Ramos (cell line): ENCODE results near the gene TMPRSS4.

Experiments used
- in situ Hi-C: fragments of 300-500 bp; cut with MboI; formaldehyde crosslinking; loops from one replicate; pipeline ENCODE4 v1.14.3; 2022; ENCODE audit warnings: low sequenced_read_pairs; ENCODE audit not compliant: unreplicated experiment

Gene TMPRSS4

DNA sequence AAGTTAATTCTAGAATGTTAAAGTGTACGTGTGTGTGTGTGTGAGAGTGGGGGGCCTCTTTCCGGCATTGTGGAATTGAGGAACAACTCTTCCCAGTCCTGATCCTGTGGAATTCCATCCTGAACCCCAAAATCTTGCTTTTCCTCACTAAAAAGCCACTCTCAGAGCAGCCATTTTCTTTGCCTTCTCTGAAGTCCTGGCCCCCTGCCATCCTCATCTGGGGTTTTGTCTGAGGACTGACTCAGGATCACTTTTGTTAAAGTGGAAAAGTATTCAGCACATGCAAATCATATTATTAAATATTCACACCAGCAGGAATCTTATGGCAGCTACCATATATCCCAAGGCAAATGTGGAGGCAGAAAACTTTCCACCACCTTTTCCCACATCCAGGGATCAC lies 72.0 kb downstream of the TMPRSS4 start:
- in situ Hi-C loops, result no loop called here

DNA sequence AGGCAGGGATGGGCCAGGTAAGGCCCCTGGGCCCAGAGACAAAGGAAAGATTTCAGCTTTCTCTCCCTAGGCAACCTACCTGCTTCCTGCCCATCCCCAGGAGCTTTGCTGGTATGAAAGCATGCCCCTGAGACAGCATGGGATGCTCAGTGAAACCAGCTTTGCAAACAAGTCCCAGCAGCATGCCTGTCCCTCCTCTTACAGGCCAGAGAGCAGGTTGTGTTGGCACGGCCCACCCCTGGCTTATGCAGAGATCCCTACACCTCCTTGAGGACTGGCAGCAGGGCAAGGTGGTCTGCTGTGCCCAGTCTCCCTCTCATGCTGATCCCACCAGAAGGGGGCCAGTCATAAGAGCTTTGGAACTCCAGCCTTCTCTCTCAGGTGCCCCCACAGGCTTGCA lies 72.6 kb downstream of the TMPRSS4 start:
- in situ Hi-C loops, result no loop called here

DNA sequence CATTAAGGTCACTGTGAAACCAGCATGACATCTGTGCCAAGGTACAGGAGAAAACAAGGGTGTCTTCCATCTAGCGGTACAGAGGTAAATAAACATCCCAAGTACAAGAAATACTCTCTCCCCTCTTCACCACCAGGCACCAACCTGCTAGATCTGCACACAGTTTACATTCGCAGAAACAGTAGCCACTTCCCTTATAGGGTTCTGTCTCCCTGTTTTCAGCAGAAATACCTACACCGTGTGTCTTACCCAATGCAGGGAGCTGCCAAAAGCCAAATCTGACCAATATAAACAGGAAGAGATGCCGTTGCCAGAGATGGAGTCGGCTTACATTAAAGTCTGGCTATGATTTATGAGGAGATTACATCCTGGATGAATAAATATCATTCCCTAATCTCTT lies 74.6 kb downstream of the TMPRSS4 start:
- in situ Hi-C loops, result no loop called here

DNA sequence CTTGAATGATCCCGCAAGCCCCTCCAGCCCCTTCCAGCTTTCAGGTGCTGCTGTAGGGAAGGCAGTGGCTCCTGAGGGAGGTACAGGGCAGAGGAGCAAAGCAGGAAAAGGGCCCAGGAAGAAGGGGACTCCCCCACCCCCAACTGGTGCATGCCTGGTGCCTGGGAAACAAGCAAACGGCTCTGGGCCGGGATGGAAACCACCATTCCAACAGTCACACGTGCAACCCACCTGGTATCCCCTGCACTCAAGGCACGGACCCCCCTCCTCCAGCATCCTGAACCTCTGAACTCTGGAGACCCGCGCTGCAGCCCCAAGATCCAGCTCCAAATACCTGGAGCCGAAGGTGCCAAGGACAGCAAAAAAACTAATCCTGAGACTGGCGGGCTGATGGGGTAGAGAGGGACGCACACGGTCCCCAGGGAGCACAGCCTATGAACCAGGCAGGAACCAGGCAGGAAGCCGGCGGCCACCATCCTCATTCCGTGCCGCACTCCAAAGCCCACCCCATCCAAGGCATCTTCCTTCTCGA lies 75.2 kb downstream of the TMPRSS4 start:
- in situ Hi-C loops, result no loop called here

DNA sequence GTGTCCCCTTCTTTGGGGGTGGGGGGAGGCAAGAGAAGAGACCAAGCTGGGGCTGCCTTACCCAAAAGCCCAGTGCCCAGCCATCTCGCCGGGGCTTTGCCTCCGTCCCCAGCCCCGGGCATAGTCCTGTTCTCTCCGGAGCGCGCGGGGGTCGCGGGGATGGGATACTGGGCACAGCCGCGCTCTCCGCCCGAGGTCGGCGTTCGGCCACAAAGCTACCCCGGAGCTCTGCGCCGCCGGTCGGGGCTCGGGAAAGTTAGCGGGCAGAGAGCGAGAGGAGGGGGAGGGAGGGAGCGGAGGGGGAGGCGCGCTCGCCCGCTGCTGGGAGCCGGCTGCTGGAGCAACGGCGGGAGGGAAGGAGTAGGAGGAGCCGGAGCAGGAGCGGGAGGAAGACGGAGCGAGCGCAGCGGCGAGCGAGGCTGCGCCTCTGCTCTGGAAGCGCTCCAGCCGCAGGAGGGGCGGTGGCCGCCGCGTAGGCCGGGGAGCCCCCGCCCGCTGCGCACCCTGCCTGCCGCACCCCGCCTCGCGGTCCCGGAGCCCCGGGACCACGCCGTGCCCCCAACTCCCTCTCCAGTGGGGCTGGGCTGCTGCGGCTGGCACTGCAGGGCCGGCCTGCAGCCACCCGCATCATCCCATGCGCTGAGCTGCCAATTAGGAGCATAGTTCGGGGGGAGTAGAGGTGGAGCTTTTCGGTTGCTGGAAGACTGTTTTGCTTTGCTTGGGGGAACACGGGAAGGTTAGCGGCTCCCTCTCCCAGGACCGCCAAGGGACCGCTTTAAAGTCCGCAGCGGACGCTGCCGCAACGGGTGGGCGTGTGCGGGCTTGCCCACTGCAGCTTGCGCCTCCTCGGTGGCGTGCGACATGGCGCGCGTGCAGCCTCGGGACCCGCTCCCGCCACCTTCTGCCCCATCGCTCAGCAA lies 75.9 kb downstream of the TMPRSS4 start, which contains the start of gene SCN4B:
TSS of gene SCN4B (minus strand) at position 272 of the 920 bp plus-strand sequence. CDS start at position 122, 150 bp downstream.
- in situ Hi-C loops, result no loop called here

DNA sequence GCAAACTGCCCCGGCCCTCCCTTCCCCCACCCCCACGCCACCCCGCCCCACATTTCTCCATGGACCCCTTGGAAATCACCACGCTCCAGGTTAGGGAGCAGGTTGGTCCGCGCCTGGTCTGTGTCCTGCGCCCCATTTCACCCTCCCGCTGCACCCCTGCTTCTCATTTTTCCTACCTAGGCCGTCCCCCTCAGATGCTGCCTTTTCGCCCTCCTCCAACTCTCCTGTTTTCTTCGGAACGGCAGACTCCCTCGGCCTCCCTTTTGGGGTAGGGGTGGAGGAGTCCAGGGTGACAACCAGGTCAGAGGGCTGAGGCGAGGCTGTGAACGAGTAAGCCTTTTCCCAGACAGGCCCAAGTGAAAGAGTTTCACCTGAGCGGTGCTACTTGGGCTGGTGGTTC lies 76.6 kb downstream of the TMPRSS4 start:
- in situ Hi-C loops, result no loop called here

DNA sequence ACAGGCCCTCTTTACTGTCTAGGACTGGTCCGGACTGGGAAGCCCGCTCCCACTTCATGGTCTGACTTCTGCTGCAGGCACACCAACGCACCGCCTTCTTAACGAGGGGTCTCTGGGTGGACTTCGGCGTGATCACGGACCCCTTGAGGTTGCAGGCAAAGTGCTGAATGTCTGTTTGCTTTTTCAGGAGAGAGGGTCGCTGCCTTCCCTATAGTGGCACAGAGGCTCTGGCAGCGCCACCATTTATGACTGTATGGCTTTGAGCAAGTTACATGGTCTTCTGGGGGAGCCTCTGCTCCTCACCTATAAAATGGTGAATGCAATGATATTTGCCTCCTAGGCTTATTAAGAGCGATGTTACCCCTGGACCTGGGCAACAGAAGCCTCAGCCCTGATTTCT lies 77.1 kb downstream of the TMPRSS4 start:
- in situ Hi-C loops, result no loop called here

DNA sequence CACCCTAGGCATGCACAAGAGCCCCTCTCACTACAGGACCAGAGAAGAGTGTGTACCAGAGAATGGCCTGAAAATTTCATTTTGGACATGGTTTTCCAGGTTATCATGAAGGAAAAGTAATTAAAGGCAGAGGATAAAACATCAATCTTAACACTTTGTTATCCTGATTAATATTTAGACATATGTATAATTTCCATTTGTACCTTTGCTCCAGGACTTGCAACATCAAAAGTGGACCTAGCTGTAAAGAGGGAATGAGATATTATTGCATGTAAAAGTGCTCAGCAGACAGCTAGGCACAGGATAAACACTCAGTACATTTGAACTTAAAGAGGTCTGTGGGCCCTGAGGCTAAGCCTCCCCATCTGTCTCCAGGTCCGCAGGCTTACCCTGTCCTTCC lies 77.8 kb downstream of the TMPRSS4 start:
- in situ Hi-C loops, result no loop called here

DNA sequence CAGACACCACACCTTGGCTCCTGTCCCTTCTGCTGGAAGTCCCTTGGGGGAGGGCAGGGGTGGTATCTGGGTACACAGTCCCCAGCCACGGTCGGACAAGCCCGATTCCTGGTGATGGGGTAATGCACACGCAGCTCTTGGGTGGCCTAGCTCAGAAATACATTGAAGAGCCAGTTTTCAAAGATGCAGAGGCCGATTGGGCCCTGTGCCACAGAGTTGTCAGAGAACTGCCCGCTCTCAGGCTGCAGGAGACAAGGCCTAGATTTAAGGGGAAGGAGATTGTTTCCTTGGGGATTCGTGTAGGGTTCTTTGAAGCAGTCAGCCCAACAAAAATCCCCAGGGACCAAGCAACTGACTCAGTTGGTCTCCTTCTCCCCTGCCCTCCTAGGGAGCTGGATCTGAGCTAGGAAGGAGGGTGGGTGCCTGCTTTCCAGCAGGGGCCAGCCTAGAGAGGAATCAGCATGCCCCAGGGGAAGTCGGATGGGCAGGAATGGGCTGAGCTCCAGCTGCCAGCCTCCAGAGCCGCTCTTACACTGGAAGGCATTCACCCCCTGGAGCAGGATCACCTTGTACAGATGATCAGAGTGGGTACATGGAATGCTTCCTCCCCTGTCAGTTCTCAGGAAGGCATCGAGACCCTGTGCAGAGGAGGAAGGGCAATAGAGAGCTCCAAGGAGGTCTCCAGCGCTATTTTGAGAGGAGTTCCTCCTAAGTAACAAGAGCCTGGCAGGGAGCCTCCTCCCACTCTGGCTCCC lies 79.1 kb downstream of the TMPRSS4 start:
- in situ Hi-C loops, result no loop called here

DNA sequence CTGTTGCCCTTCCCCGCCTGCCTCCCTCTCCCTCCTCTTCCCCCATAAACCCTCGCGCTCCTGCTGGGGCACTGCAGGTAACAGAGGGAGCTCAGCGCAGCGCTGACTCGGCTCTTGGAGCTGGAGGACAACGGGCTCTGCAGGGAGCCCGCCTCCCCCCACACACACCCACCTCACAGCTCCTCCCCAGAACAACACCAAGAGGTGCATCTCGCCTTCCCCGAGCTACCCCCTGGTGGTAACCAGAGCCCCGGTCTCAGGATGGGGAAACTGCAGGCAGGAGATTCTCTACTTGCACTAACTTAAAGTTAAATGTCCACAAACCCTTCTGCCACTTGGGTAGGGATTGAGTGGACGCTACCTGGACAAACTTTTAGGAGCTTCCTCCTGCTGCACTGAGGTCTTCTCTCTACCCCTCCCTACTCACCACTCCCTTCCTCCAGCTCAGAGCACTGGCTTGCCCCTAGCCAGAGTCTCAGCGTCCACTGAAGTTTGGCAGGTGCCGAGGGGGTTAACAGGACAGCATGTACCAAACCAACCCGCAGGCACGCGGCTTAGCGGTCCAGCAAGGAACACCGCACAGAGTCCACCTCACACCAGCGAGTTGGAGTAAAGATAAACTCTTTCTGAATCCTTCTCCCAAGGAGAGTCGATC lies 79.8 kb downstream of the TMPRSS4 start:
- in situ Hi-C loops, result no loop called here

DNA sequence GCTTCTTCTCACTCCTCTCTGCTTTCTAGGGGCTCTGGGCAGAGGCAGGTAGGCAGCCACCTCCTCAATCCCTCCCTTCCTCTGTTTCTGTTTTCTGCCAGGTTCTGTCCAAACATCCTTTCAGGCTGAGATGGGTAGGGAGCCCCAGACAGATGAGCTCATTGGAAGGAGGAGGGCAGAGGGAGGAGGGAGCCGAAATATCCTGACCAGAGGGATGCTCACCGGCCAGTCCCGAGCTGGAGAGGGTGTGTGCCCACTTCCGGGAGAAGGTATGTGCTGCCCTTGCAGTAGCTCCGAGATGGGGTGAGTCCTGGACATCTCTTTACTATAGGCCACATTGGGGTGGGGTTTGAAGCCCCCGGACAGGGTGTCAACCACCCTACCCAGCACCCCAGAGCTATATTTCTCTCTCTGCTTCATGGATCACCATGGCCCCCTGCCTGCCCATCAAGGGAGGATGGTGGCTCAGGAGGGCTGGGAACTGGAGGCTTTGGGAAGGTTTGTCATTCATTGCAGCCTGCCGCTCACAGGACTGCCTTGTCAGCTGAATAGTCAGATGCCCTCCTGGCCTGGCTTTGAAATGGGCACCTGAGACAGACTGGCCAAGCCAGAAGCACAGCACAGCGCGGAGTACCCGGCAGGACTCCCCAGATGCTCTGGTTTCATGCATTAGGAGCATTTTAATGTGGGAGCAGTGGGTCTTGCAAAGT lies 80.5 kb downstream of the TMPRSS4 start:
- in situ Hi-C loops, result no loop called here

DNA sequence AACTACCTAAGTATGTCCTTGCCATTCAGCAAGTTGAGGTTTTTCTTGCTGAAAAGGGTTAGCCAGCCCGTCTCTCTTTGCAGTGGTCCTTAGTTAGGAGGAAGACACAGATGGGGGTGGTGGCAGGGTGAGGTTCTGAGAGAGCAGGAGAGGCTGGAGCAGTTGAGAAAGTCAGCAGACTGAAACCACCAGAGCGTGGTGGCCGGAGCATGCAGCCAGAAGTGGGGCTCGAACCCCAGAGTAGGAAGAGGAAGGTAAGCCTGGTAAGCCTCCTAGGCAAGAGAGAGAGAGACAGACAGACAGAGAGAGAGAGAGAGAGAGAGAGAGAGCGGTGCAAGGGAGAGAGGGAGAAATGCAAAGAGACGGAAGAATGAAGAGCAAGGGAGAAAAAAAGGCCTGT lies 84.9 kb downstream of the TMPRSS4 start:
- in situ Hi-C loops, result no loop called here

DNA sequence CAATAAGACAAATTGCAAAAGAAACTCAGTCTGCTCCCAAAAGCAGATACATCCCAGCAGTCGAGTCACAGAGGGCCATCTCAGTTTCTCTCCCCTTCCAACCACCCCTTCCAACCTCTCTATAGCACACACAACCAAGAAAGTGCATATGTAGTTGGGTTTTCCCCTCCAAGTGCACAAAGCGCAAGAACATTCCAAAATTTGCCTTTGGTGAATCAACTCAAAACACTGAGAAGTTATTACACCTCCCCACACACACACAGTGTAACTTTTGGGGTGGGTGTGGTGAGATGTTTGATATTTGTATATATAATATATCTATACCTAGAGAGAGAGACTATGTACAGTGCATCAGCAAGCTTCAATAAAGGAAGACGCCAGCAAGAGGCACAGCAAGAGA lies 86.0 kb downstream of the TMPRSS4 start:
- in situ Hi-C loops, result no loop called here

DNA sequence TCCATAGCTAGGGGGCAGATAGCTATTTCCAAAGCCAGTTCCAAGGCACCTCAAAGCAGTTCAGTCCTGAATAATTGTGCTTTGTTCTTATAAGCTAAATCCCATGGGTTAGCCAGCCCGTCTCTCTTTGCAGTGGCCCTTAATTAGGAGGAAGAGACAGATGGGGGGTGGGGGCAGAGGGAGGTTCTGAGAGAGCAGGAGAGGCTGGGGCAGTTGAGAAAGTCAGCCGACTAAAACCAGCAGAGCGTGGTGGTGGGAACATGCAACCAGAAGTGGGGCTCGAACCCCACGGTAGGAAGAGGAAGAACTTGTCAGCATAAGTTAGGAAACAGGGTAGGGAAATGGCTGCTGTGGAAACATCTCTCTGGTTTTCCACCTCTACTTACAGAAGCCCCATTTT lies 86.6 kb downstream of the TMPRSS4 start:
- in situ Hi-C loops, result no loop called here

DNA sequence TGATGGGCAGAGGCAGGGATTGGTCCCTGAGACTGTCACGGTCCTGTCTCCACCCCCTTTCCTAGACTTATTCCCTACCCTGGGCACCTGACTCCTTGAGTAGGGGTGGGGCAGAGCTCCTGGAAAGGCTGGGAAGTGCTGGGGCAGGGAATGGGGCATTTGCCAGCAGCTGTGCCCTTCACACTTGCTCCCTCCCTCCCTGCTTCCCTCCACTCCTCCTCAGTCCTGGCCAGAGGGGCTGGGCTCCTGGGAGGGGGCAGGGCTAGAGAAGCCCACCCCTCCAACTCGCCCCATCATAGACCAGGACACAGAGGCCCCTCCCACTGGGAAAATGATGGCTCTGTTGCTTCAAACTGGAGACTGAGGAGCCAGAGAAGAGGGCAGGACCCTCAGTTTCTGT lies 88.0 kb downstream of the TMPRSS4 start:
- in situ Hi-C loops, result no loop called here

DNA sequence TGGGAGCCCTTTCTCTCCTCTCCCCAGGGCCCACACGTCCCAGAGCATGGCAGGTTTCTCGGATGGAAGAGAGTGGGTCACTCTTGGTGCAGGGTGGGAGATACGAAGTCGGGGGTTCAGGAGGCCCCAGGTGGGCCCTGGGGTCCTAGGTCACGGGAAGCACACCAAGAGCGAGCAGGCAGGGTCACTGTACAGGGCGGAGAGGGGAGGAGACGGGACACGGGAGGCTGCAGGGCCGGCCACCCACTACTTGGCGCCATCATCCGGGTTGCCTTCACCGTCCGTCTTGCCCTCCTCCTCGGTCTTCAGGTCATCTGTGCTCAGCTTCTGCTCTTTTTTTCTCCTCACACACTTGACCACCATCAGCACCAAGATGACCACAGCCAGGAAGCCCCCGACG lies 89.8 kb downstream of the TMPRSS4 start:
- in situ Hi-C loops, result no loop called here

DNA sequence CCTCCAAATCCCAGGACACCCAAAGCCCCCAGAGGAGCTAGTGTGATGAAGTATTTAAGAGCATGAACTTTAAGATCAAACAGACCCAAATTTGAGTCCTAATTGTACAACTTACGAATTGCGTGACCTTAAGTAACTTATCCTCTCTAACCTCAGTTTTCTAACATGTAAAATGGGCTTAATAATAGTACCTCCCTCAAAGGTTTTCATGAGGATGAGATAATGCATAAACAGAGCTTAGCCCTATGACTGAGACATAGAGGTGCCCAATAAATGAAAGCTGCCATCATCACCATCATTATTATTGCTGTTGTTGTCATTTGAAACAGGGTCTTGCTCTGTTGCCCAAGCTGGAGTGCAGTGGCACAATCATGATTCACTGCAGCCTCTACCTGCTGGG lies 90.4 kb downstream of the TMPRSS4 start:
- in situ Hi-C loops, result no loop called here

DNA sequence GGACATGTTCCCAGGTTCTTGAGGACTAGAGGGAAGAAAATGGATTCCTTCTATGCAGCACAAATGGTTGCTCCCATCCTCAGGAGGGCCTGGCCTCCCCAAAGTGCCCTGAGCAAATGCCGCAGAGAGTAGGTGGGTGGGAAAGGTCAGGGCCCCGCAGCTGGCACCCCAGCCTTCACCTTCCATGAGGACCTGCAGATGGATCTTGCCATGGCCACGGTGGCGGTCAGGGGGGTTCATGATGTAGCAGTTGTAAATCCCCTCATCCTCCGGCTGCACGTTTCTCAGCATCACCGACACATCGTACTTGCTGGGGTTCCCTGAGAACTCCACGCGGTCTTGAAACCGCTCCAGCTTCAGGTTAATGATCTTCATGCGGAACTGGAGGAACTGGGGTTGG lies 91.0 kb downstream of the TMPRSS4 start:
- in situ Hi-C loops, result no loop called here

DNA sequence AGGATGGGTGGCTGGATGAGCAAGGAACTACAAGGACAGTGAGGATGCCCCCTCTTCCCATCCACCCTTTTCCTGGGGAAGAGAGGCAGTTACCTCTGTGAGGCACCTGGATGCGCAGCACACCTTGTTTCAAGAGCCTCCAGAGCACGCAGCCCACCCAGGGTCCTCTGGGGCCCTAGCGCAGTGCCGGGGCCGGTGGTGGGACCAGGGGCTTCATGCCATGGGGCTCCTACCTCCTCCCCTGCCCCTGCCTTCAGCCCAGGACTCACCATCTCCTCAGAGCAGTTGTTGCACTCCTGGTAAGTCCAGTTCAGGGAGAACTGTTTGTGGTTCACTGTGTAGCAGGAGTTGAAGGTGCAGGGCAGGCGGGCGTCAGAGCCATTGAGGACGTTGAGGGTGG lies 91.4 kb downstream of the TMPRSS4 start:
- in situ Hi-C loops, result no loop called here

DNA sequence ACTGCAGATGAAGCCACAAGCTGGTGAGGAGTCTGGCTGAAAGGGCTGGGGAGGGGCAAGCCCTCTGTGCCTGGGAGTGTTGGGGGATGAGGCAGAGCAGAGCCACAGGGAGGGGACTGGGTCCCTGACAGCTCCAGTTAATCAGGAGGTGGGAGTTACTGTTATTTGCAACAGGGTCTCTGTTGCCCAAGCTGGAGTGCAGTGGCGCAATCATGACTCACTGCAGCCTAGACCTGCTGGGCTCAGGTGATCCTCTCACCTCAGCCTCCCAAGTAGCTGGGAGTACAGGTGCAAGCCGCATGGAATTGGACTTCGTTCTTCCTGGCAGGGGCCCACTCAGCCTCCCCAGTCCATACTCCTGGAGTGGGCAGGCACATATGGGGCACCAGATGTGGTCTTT lies 91.9 kb downstream of the TMPRSS4 start:
- in situ Hi-C loops, result no loop called here
